ENCODE results near the gene LRP1B.
"Not testable (repeated sequence)": the region's sequence is repeated elsewhere in the genome, so short reads cannot be mapped to it uniquely, and the experiment has no call there.

The LRP1B gene

DNA sequence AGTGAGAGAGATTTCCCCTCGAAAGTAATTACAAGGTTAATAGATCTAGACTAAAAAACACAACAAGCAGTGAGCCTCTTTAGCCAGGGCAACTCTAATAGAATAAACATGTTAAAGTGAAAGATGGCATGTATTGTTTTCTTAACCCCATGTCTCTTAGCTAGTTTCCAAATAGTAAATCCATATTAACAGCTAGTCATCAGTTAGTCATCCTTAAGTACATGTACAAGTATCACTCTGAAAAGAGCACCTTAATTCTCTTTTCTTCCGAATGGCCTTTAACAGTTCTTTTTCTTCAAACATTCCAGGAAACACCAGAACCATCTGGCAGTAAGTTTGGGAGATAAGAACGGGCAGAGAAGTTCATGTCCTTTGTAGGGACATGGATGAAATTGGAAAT is 1480.0 kb downstream of the LRP1B start:
- ChIA-PET POLR2A (no interaction called here), CTCF (interaction anchor here (2.3 kb wide), 1 partner anchor 14 kb away, joined by 8 read pairs; no protein-coding TSS in a partner anchor)
- TF ChIP-seq, protein P1, sequence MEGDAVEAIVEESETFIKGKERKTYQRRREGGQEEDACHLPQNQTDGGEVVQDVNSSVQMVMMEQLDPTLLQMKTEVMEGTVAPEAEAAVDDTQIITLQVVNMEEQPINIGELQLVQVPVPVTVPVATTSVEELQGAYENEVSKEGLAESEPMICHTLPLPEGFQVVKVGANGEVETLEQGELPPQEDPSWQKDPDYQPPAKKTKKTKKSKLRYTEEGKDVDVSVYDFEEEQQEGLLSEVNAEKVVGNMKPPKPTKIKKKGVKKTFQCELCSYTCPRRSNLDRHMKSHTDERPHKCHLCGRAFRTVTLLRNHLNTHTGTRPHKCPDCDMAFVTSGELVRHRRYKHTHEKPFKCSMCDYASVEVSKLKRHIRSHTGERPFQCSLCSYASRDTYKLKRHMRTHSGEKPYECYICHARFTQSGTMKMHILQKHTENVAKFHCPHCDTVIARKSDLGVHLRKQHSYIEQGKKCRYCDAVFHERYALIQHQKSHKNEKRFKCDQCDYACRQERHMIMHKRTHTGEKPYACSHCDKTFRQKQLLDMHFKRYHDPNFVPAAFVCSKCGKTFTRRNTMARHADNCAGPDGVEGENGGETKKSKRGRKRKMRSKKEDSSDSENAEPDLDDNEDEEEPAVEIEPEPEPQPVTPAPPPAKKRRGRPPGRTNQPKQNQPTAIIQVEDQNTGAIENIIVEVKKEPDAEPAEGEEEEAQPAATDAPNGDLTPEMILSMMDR (IDR thresholded peaks at IDR 0.05; ENCODE audit: control extremely low read depth, extremely low read depth, low read depth, missing control alignments) = no peak
- no peak for DNase-seq (ENCODE audit: extremely low spot score)

DNA sequence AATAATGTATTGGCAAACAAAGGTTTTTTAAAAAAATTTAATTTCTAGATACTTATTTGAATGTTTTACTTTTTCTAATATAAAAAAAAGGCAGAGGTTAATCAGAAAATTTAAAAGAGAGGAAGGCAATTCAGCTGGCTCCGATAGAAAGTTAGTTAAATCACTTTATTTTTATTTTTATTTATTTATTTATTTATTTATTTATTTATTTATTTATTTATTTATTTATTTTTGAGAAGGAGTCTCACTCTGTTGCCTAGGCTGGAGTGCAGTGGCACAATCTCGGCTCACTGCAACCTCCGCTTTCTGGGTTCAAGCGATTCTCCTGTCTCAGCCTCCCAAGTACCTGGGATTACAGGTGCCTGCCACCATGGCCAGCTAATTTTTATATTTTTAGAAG is 1480.7 kb downstream of the LRP1B start:
- POLR2A ChIA-PET; DNase-seq (ENCODE audit: extremely low spot score): not testable (repeated sequence)
- CTCF ChIA-PET = interaction anchor here (2.3 kb wide), 1 partner anchor 13 kb away, joined by 8 read pairs; no protein-coding TSS in a partner anchor

DNA sequence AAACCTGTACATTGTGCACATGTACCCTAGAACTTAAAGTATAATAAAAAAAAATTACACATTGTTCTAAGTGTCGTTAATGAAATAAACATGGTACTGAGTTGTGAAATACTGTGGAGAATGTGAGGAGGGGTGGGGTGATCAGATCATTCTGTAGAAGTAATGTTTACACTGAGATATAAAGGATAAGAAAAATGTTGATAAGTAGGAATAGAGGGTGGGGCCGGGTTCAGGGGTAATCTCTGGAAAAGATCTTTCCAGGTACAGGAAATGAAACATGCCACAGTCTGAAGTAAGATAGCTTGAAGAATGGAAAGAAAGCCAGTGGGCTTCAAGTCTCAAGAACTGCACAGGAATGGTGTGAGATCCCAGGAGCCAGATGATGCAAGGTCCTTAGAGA is 1482.4 kb downstream of the LRP1B start:
- TF ChIP-seq, protein P1 (IDR thresholded peaks at IDR 0.05; ENCODE audit: control extremely low read depth, extremely low read depth, low read depth, missing control alignments) = no peak
- DNase-seq (ENCODE audit: extremely low spot score) = no peak
- ChIA-PET POLR2A (no interaction called here), CTCF (no interaction called here)

DNA sequence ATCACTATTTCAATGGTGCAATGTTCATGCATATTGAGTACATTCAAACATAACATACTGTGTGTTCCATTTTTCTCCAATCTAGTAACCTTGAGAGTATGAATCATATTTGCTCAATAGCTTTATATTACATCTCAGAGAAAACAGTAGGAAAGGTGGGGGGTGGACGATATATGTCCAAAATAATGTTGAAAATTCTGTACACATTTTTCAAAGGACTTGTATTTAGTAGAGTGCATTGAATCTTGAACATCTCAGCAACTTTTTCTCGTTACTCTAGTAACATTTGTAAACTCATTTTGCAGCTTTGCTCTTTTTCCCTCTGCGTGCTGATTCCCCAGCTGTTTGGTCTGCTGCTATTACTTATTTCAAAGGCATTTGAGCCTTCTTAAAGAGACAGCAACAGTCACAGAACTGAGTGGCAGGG is 1487.0 kb downstream of the LRP1B start:
- ChIA-PET CTCF (interaction anchor here (1.5 kb wide), 1 partner anchor 14 kb away, joined by 3 read pairs; no protein-coding TSS in a partner anchor), POLR2A (no interaction called here)
- TF ChIP-seq, protein P1 (IDR thresholded peaks at IDR 0.05; ENCODE audit: control extremely low read depth, extremely low read depth, low read depth, missing control alignments) = no peak

DNA sequence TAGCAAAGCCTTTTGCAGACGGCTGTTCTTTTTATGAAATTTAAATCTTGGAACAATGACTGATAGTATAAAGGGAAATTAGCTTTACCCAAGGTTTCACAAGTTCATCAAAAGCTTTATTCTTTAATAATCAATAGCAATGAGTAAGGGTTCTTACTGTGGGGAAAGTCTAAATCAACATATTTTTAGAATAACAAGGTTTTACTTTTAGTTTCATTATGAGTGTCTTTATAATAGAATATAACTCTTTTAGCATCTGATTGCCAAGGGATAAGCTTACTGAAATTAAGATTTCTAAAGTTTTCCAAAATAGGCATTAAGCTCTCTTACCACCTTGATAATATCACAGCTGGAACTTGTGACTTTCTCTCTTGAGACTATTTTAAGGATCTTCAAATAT is 1489.7 kb downstream of the LRP1B start:
- TF ChIP-seq, protein P1 (IDR thresholded peaks at IDR 0.05; ENCODE audit: control extremely low read depth, extremely low read depth, low read depth, missing control alignments) = no peak
- ChIA-PET CTCF (interaction anchor here (1.5 kb wide), 1 partner anchor 10 kb away, joined by 3 read pairs; no protein-coding TSS in a partner anchor), POLR2A (no interaction called here)
- DNase-seq (ENCODE audit: extremely low spot score) = no peak

More for the DNA sequence above, 1487.0 kb downstream of the LRP1B start:
- no peak for DNase-seq (ENCODE audit: extremely low spot score)

DNA sequence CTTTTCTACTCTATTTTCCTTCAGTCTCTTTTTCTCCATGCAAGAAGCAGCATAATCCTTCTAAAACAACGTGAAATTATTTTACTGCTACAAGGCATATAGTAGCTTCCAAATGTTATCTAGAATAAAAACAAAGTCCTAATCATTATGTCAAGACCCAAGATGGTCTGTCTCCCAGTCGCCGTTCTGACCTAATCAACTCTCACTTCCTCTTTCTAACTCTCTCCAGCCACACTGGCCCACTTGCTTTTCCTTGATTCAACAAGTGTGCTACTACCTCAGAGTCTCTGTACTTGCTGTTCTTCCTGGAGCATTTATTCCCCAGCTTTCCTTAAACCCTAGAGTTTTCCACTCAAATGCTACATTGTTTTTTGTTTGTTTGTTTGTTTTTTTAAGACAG is 1491.2 kb downstream of the LRP1B start:
- ChIA-PET POLR2A (no interaction called here), CTCF (no interaction called here)
- DNase-seq (ENCODE audit: extremely low spot score) = peak; percentile 20
- TF ChIP-seq, protein P1 (IDR thresholded peaks at IDR 0.05; ENCODE audit: control extremely low read depth, extremely low read depth, low read depth, missing control alignments) = no peak

DNA sequence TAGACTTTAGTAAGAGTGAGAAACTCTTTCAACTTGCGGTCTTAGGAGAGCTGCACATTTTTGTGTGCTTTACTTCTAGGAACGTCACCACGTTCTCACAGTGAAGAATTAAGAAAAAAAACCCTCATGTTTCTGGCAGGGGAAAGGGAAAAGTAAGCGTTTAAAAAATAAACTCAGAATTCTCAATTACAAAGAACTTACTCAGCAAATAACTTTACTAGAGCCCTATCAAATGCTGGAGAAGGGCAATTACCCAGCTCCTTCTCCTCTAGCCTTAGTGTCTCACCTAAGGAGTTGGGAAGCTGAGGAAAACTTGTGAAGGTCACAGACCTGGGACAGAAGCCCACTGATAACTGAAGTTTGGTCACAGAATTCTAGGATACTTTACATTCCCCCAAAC is 1500.3 kb downstream of the LRP1B start:
- ChIA-PET CTCF (interaction anchor here (1.2 kb wide), 2 partner anchors 11 to 25 kb away, joined by 3 read pairs; no protein-coding TSS in a partner anchor), POLR2A (no interaction called here)
- no peak for DNase-seq (ENCODE audit: extremely low spot score)
- TF ChIP-seq, protein P1 (IDR thresholded peaks at IDR 0.05; ENCODE audit: control extremely low read depth, extremely low read depth, low read depth, missing control alignments) = no peak

All from GM10248 (cell line).